Putamen (tissue), 1 donor: Measurements from ENCODE around the gene TSPYL4.
"Not testable (repeated sequence)": the region's sequence is repeated elsewhere in the genome, so short reads cannot be mapped to it uniquely, and the experiment has no call there.

ENCODE experiments used
- DNase-seq: peaks from one replicate; pipeline ENCODE4 v3.0.0-alpha.2; 2016; ENCODE audit warnings: low spot score

TSPYL4 gene

GRCh38 chr6:116253505-116254296 lies at the start of gene TSPYL4:
Gene TSPYL4, minus strand, starts transcription at chr6:116254075. Its CDS starts 67 bp downstream, at chr6:116254008.
- DNase-seq = peak; percentile 95

GRCh38 chr6:116301104-116301503 lies 47.2 kb upstream of the TSPYL4 start:
- no peak for DNase-seq

- DNase-seq = no peak
Observed at GRCh38 chr6:116300566-116300965, 46.7 kb upstream of the TSPYL4 start.

GRCh38 chr6:116298973-116299372 lies 45.1 kb upstream of the TSPYL4 start:
- no peak for DNase-seq

GRCh38 chr6:116298273-116298672 lies 44.4 kb upstream of the TSPYL4 start:
- DNase-seq = no peak

- no peak for DNase-seq
Observed at GRCh38 chr6:116292553-116292952, 38.7 kb upstream of the TSPYL4 start.

GRCh38 chr6:116291701-116292396 lies 38.0 kb upstream of the TSPYL4 start:
- DNase-seq = no peak

GRCh38 chr6:116290799-116291198 lies 36.9 kb upstream of the TSPYL4 start:
- DNase-seq = no peak

GRCh38 chr6:116289876-116290275 lies 36.0 kb upstream of the TSPYL4 start:
- no peak for DNase-seq

GRCh38 chr6:116287689-116288282 lies 33.9 kb upstream of the TSPYL4 start:
- peak; percentile 47 for DNase-seq

GRCh38 chr6:116286773-116287358 lies 33.0 kb upstream of the TSPYL4 start:
- DNase-seq = no peak

- DNase-seq = not testable (repeated sequence)
Observed at GRCh38 chr6:116284984-116285383, 31.1 kb upstream of the TSPYL4 start.

GRCh38 chr6:116283191-116283590 lies 29.3 kb upstream of the TSPYL4 start:
- no peak for DNase-seq

- DNase-seq = no peak
Observed at GRCh38 chr6:116282698-116283097, 28.8 kb upstream of the TSPYL4 start.

- no peak for DNase-seq
Observed at GRCh38 chr6:116280933-116281316, 27.1 kb upstream of the TSPYL4 start.

- DNase-seq = no peak
Observed at GRCh38 chr6:116280161-116280932, 26.5 kb upstream of the TSPYL4 start.

GRCh38 chr6:116279232-116280160 lies 25.6 kb upstream of the TSPYL4 start, which contains the start of gene TSPYL1:
Gene TSPYL1, minus strand, starts transcription at chr6:116279930. Its CDS starts 100 bp downstream, at chr6:116279830.
- peak; percentile 97 for DNase-seq

- no peak for DNase-seq
Observed at GRCh38 chr6:116278854-116279231, 25.0 kb upstream of the TSPYL4 start.

- no peak for DNase-seq
Observed at GRCh38 chr6:116278481-116278829, 24.6 kb upstream of the TSPYL4 start.

GRCh38 chr6:116277124-116277523 lies 23.2 kb upstream of the TSPYL4 start:
- no peak for DNase-seq
